ENCODE results near the gene COL4A1.

Gene COL4A1

DNA sequence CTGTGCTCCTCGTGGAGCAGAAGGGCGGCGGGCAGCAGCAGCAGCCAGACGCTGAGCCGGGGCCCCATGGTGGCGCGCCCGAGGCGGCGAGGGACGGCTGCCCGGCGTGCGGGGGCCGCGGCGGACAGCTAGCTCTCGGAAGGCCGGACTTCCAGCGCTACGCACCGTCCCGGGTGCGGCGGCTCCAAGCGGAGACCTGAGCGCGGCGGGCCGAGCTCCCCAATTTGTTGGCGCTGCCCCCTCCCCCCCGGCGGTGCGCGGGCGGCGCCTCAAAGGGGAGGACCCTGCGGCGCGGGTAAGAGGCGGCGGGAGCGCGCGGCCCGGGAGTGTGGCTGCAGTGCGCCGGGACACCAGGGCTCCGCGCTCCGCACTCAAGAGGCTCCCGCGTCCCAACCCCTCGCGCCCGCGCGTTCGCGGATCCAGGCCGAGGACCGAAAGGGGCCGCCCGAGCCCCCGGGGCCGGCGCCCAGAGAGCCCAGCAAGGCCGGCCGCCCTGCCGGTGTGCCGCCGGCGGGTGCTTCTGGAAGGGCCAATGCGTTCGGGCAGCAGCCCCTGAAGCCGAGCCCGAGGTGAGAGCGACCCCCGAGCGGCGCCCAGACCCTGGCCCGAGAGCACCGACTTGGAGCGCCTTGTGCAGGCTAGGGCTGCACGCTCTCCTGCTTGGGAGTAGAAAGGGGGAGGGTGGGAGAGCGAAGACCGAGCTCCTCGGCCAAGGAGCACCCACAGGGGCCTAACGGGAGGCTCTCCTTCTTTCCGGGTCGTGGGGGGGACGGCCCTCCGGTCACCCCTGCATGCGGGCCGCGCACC lies at the start of gene COL4A1, which contains the start of gene COL4A2:
Gene COL4A1 (minus strand): TSS at position 198 of the 807 bp plus-strand sequence. CDS start 130 bp downstream, at position 68.
Gene COL4A2 (plus strand): TSS at position 325 of the 807 bp plus-strand sequence. CDS start 620 bp downstream, outside the sequence.
- DNase-seq, result peak; percentile 83

DNA sequence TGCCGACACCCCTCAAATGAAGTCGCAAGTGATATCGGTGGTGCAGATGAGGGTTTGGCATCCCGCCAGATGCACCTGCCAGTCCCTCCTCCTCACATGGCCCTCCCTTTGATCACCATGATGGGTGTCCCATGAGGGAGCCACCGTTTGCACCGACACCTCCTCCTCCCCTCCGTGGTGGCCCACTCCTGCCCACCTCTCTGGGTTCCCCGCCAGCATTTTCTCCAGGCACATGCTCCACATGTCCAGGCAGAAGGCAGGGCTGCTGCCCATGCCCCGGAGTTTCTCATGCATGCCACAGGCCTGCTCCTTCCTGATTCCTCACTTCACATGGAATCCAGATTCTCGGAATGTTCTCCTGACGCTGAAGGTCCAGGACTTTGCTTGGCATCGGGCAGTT lies 49.4 kb upstream of the COL4A1 start:
- DNase-seq, result no peak

DNA sequence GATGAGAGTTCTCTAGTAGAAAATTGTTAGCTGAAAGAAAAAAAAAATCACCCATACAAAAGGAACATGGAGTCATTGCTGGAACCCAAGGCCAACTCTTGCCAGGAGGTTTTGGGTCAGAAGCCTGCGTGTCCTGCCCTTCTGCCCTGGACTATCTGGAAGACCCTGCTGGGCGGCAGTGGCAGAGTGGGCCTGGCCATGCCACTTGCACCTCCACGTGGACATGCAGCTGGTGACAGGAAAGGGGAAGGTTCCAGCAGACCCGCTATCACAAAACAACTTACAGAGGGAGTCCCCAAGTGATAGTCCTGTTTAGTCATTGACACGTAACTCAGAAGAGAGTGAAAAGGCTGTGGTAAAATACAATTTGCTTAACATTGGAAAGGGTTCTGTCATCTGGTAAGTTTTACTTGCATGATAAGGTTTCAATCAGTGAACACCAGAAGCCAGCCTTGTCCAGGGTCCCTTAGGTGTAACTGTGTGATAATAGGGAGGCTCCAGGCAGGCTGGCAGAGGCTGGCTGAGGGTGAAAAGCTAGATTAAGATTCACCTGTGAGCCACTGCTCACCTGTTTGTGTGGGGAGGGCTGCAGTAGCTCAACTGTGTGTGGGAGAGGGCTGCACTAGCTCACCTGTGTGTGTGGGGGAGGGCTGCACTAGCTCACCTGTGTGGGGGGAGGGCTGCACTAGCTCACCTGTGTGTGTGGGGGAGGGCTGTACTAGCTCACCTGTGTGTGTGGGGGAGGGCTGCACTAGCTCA lies 47.9 kb upstream of the COL4A1 start:
- DNase-seq, result no peak

GRCh38 chr13:110354123-110354627 lies 47.2 kb upstream of the COL4A1 start:
- no peak for DNase-seq

GRCh38 chr13:110353339-110353977 lies 46.5 kb upstream of the COL4A1 start:
- DNase-seq, result no peak

DNA sequence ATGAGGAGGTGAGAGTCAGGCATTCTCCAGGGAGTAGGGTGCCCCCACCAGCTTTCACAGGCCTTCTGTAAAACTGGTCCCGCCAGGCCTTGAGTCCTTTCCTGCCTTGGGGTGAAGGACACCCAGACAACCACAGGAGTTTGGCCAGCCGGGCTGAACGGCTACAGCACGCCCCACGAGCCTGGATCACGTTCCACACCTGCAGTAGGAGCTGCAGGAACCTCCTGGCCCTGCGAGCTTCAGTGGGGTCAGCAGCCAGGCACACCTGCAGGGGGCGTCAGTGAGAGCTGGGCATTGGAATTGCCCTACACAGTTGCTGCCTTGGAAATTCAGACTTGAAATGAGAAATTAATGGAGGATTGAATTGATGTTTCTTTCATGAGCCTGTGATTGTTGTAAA lies 45.8 kb upstream of the COL4A1 start:
- DNase-seq, result no peak

DNA sequence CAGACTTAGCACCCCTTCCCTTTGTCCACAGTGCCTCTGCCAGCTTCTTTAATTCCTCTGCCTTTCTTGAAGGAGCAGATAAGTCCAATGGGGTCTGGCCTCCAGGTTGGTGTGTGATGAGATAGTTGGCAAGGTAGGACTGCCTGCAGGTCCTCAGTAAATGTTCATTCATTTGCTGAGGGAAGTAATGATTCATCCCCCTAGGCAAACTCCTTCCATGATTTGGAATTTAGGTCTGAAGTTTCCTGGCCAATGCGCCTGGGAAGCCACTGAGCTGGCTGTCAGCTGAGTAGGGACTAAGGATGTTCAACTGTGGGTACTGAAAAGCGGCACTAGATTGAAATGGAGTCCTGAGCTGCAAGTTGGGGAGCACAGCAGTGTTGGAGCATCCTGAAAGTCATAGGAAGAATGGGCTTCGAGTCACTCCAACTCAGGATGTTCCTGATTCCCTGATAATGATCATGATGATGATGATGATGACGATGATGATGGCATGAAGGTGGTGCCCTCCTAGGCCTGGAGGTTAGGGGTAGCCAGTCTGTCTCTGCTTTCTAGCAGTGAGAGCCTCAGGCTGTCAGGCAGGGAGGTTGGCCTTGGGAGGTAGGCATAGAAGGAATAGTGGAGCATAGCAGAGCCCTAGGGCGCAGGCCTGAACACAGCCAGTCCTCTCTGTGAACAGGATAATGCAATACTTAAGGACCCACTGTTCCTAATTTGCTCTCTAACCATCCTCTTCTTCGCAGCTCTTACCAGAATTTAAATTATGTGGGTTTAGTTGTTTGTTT lies 44.9 kb upstream of the COL4A1 start:
- DNase-seq, result no peak

DNA sequence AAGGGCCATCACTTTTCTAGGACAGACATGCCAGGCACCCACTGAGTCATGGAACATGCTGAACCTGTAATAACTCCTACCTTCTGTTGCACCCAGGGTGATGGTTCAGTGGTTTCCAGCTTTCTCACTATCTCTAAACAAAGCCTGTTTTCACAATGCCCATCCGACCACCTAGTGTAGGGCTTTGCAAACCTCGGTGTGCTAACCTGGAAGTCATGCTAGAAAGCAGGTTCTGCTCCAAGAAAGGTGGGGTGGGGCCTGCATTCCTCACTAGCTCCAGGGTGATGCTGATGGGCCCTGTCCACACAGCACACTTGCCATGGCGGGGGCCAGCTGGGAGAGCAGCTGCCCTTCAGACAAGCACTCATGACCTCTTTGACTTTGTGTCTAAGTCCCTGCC lies 43.6 kb upstream of the COL4A1 start:
- no peak for DNase-seq

DNA sequence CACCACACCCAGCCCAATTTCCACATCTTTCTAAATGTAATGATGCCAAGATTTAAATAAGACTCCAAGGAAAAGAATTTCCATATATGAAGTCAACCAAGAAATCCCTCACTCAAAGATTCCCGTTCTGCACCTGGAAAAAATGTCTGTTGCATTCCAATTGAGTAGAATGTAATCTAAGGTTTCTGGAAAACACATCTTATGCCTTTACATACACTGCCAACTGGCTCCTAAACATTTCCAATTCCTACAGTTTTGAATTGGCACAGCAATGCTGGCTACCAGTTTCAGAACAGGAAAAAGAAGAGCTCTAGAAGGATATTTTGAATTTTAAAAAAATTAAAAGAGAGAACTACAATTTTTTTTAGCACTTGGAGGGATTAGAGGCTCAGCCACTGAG lies 43.1 kb upstream of the COL4A1 start:
- no peak for DNase-seq

DNA sequence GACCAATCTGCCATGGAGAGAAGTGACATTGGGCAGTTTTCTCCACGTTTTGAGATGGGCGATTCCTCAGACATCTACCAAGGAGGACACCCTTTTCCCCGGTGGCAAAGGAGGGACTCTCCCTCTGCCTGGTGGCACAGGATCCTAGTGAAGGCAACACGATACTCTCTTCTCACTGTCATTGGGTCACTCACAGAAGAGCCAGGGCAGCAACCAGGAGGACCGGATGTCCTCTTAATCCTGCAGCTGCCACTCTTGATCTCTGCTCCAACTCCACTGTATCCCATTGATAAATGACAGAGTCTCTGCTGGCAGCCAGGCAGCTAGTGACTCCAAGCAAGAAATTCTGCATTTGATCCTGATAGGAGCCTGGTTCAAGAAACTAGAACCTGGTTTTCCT lies 42.3 kb upstream of the COL4A1 start:
- no peak for DNase-seq

- no peak for DNase-seq
Measured at GRCh38 chr13:110348309-110349105, 41.5 kb upstream of the COL4A1 start.

GRCh38 chr13:110347535-110348308 lies 40.8 kb upstream of the COL4A1 start:
- DNase-seq, result peak; percentile 96

DNA sequence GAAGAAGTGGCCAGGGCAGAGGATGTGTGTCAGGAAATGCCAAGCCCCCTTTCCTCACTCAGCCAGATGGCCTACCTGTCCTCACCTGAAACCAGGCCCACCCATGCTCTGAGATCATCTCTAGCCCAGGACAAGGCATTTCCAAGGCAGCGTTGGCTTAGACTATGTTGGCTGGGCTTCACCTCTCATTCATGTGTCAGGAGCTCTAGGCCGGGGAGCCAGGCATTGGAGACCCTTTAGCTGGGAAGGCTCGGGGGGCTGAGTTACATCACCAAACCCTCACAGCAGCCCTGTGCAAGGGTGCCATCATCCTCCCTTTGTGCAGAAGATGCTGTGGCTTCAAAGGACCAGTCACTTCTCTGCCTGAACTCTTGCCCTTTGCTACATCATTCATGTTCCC lies 40.1 kb upstream of the COL4A1 start:
- DNase-seq, result no peak

DNA sequence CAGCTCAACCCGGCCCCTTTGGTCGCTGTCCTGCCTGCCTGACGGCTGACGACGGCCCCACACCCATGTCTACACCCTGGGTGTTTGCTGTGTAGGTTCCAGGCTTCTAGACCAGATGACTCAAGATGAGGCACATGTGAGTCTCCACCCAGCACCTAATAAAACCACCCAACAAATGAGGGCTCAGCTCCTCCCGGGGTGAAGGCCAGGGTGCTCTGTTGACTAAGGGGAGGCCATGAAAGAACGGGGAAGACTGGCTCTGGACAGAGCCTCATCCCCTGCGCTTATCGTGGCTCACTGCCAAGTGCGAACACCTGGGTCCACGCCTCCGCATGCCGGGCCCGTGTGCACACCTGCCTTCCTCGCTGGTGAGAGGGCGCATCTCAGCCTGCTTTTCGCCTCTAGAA lies 39.7 kb upstream of the COL4A1 start:
- DNase-seq, result no peak

GRCh38 chr13:110345701-110346100 lies 38.7 kb upstream of the COL4A1 start:
- no peak for DNase-seq

DNA sequence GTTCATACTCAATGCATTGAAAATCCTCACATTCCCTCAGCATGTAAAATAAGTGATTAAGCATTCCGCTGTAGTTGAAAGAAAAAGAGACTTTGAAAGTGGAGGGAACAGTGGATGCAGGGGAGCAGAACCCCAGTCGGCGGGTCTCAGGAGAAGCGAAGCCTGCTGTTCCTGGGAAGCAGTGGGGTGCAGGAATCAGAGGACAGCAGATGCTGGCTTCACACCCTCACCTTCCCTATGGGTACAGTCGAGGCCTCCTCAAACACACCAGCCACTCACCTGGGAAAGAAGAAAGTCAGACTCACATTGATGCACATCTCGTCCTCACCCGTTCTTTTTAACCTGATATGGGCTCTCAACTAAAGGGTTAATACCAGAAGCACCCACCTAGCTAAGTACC lies 38.3 kb upstream of the COL4A1 start:
- no peak for DNase-seq

DNA sequence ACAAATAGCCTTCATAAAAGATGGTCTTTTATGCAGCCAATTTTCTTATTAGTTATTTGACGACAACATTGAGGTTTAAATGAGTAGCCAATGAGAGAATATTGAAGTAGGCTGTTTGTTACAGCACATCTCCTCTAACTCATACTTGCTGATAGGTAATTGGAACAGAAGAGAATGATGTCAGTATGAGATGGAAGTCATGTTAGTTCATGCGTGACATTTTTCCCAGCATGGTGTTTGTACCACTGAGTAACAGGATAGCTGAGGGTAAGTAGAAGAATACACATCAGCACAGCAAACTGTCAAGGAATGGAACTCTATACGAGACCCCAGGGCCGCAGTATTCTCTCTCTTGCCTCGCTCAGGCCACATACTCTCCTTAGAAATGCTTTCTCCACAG lies 37.4 kb upstream of the COL4A1 start:
- no peak for DNase-seq

DNA sequence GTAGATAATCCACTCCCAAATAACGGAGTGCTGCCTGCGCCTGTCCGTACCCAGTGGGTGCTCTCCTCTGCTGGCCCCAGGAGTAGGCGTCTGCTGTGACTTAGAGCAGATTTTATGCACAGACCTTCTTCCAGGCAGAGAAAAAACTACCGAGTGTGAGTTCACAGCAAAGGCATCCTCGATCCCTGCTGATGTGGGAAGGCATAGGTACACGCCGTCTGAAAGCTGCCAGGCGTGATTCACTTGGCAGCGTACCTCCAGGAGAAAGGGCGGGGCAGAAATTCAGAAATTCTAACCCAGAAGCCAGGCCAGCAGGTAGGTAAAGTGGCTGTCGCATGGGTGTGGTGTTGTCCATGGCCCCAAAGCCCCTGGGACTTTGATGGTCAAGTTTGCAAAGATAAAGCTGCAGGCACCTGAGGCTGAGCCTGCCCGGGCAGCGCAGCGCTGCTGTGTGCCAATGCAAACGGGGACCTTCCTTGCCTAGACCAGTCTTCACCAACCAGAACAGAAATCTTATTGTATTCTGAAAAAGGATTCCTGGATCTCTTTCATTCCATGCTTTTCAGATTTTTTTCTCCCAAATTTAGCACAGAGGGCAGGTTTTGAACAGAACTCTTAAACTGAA lies 36.4 kb upstream of the COL4A1 start:
- DNase-seq, result no peak

DNA sequence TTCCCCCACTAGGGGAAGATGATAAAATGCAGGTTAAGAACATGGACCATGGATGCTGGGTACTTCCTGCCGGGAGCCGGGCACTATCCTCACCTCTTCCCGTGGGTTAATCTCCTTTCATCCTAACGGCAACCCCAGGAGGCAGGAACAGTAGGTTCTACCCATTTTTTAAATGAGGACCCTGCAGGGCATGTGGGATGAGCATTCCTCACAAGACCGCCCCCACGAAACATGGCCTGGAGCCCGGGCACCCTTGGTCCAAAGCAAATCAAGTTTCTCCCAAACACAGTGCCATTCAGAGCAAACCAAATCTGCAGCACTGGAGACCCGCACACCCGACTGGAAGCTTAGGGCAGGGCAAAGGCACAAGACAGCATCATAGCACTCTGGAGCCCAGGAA lies 35.5 kb upstream of the COL4A1 start:
- no peak for DNase-seq

DNA sequence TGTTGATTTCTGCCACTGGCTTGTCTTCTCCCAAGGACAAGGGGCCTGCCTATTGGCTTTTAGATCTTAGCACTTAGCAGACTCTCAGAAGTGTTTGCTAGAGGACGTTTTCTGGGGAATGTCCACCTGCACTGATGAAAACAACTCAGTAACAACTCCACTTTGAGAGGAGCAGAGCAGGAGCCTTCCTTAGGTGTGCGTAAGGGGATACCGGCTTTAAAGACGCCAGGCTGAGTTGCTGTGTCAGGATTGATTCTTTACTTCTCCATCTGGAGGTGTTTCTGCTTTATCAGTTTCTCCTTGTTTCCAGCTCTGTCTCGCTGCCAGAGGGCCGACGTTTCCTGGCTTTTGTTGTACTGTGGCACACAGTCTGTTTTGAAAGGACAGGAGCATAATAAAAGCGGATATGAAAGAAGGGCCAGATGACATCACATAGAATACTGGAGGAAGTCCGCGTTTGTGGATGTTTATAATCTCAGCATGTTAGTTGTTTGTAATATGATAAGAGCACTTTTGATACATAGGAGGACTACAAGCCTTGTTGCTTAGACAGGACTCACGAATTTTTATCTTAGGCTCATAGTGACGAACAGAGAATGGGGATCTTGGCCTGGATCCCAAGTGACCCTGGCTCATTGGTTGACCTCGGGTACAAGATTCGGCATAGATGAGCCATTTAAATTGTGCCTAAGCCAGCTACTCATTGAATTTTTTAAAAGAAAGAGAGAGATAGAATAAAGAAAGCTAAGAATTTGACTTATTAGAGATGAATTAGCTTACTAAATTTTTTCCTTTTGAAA lies 34.7 kb upstream of the COL4A1 start:
- DNase-seq, result no peak

All from islet precursor cell (in vitro differentiated cells).